Measurements from ENCODE around the gene PDGFRA. TPM values are rescaled to one million over a fixed set of nuclear protein-coding genes. Genes with fewer than 3 reads are reported as not detected.

The PDGFRA gene
- total and polyA plus RNA-seq, 2 donors (not counting 1 experiment from before 2014, with no cell fraction given) = 284 to 363 TPM

GRCh38 chr4:54230484-54231418 is 1.7 kb downstream of the PDGFRA start:
- Histone ChIP-seq H3K36me3 (ENCODE audit: control insufficient read depth, insufficient read depth, low read length) (peaks cover 5% of the 10 kb centered on the region), H4K20me1 (ENCODE audit: control insufficient read depth, extremely low read depth, insufficient read depth, low read length) (no peaks in the 10 kb centered on the region), H3K9ac (ENCODE audit: insufficient read depth, low read length) (peak overlapping the region; percentile 76), H3K9me3 (ENCODE audit: control insufficient read depth, insufficient read depth, low read depth, low read length) (no peaks in the 10 kb centered on the region), H3K4me3 (replicated peaks in 1 of 4; ENCODE audit: control extremely low read depth in 1 of 4, insufficient read depth in 1 of 4, low read depth in 3 of 4, low read length in 4 of 4) (peak overlapping the region; percentile 94 to 97 (median 96)), H3K27ac (ENCODE audit: insufficient read depth, low read length) (peak overlapping the region; percentile 90), H2AFZ (ENCODE audit: low read length) (no peak overlapping the region), H3K79me2 (ENCODE audit: control insufficient read depth, insufficient read depth, low read length) (peaks cover 69% of the 10 kb centered on the region), H3K4me2 (ENCODE audit: extremely low read depth, insufficient read depth, low read length) (peak overlapping the region; percentile 83), H3K27me3 (ENCODE audit: control insufficient read depth, insufficient read depth, low read length) (no peaks in the 10 kb centered on the region), H3K4me1 (ENCODE audit: control insufficient read depth, extremely low read depth, insufficient read depth, low read length) (peaks cover 12% of the 10 kb centered on the region)
- DNase-seq (ENCODE audit: low read depth in 2 of 2) = peak; percentile 70 to 81
- peak in 1 of 2 donors; percentile 3 for TF ChIP-seq CTCF (conservative IDR thresholded peaks at IDR 0.05 in 1 of 2, IDR thresholded peaks at IDR 0.05 in 1 of 2; ENCODE audit: low read depth in 1 of 2, low read length in 2 of 2)
- TF ChIP-seq EZH2 (IDR thresholded peaks at IDR 0.05; ENCODE audit: low read length, missing control alignments) = no peak

- no peaks in the 10 kb centered on the region for H3K9me3 ChIP-seq (ENCODE audit: control insufficient read depth, insufficient read depth, low read depth, low read length)
- TF ChIP-seq EZH2 (IDR thresholded peaks at IDR 0.05; ENCODE audit: low read length, missing control alignments) (no peak), CTCF (conservative IDR thresholded peaks at IDR 0.05 in 1 of 2, IDR thresholded peaks at IDR 0.05 in 1 of 2; ENCODE audit: low read depth in 1 of 2, low read length in 2 of 2) (no peak)
- H4K20me1 ChIP-seq (ENCODE audit: control insufficient read depth, extremely low read depth, insufficient read depth, low read length) = no peaks in the 10 kb centered on the region
- no peak overlapping the region for H2AFZ ChIP-seq (ENCODE audit: low read length)
- H3K27me3 ChIP-seq (ENCODE audit: control insufficient read depth, insufficient read depth, low read length) = no peaks in the 10 kb centered on the region
- H3K4me1 ChIP-seq (ENCODE audit: control insufficient read depth, extremely low read depth, insufficient read depth, low read length) = peaks cover 8% of the 10 kb centered on the region
- H3K79me2 ChIP-seq (ENCODE audit: control insufficient read depth, insufficient read depth, low read length) = peaks cover 75% of the 10 kb centered on the region
- H3K4me3 ChIP-seq (replicated peaks in 1 of 4; ENCODE audit: control extremely low read depth in 1 of 4, insufficient read depth in 1 of 4, low read depth in 3 of 4, low read length in 4 of 4) = peak overlapping the region; percentile 94 to 97 (median 96)
- H3K36me3 ChIP-seq (ENCODE audit: control insufficient read depth, insufficient read depth, low read length) = peaks cover 5% of the 10 kb centered on the region
- H3K4me2 ChIP-seq (ENCODE audit: extremely low read depth, insufficient read depth, low read length) = peak overlapping the region; percentile 83
- peak overlapping the region; percentile 76 for H3K9ac ChIP-seq (ENCODE audit: insufficient read depth, low read length)
- H3K27ac ChIP-seq (ENCODE audit: insufficient read depth, low read length) = peak overlapping the region; percentile 90
- no peak for DNase-seq (ENCODE audit: low read depth in 2 of 2)
Measured at GRCh38 chr4:54231419-54231767, 2.3 kb downstream of the PDGFRA start.

GRCh38 chr4:54231768-54232688 is 2.9 kb downstream of the PDGFRA start:
- peak; percentile 68 to 74 for DNase-seq (ENCODE audit: low read depth in 2 of 2)
- no peak for TF ChIP-seq CTCF (conservative IDR thresholded peaks at IDR 0.05 in 1 of 2, IDR thresholded peaks at IDR 0.05 in 1 of 2; ENCODE audit: low read depth in 1 of 2, low read length in 2 of 2)
- no peak for TF ChIP-seq EZH2 (IDR thresholded peaks at IDR 0.05; ENCODE audit: low read length, missing control alignments)
- Histone ChIP-seq H3K4me3 (replicated peaks in 1 of 4; ENCODE audit: control extremely low read depth in 1 of 4, insufficient read depth in 1 of 4, low read depth in 3 of 4, low read length in 4 of 4) (peak overlapping the region; percentile 94 to 97 (median 96)), H3K9me3 (ENCODE audit: control insufficient read depth, insufficient read depth, low read depth, low read length) (no peaks in the 10 kb centered on the region), H3K36me3 (ENCODE audit: control insufficient read depth, insufficient read depth, low read length) (peaks cover 5% of the 10 kb centered on the region), H3K27ac (ENCODE audit: insufficient read depth, low read length) (peak overlapping the region; percentile 90), H3K4me2 (ENCODE audit: extremely low read depth, insufficient read depth, low read length) (peak overlapping the region; percentile 83), H3K27me3 (ENCODE audit: control insufficient read depth, insufficient read depth, low read length) (no peaks in the 10 kb centered on the region), H3K9ac (ENCODE audit: insufficient read depth, low read length) (peak overlapping the region; percentile 76), H3K4me1 (ENCODE audit: control insufficient read depth, extremely low read depth, insufficient read depth, low read length) (peaks cover 4% of the 10 kb centered on the region), H4K20me1 (ENCODE audit: control insufficient read depth, extremely low read depth, insufficient read depth, low read length) (no peaks in the 10 kb centered on the region), H3K79me2 (ENCODE audit: control insufficient read depth, insufficient read depth, low read length) (peaks cover 82% of the 10 kb centered on the region), H2AFZ (ENCODE audit: low read length) (no peak overlapping the region)
